ENCODE results near the gene RGSL1.

DNA sequence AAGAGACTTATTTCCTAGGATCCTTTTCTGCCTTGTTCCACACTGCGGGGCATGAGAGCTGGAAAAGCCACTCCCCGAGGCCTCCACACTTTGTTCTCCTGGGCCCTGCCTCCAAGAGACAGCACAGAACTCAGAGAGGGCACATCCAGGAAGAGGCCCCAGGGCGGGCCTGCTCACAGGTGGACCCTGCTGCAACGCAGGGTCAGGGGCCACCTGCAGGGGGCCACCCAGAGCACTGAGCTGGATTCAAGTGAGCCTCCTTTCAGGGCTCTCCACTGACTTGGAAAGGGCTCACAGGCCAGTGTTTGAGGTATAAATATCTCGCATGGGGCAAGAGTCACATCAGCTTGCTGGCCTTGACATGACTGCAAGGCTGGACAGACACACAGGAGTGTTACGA is 149.4 kb downstream of the RGSL1 start:
- TF ChIP-seq, protein P1, sequence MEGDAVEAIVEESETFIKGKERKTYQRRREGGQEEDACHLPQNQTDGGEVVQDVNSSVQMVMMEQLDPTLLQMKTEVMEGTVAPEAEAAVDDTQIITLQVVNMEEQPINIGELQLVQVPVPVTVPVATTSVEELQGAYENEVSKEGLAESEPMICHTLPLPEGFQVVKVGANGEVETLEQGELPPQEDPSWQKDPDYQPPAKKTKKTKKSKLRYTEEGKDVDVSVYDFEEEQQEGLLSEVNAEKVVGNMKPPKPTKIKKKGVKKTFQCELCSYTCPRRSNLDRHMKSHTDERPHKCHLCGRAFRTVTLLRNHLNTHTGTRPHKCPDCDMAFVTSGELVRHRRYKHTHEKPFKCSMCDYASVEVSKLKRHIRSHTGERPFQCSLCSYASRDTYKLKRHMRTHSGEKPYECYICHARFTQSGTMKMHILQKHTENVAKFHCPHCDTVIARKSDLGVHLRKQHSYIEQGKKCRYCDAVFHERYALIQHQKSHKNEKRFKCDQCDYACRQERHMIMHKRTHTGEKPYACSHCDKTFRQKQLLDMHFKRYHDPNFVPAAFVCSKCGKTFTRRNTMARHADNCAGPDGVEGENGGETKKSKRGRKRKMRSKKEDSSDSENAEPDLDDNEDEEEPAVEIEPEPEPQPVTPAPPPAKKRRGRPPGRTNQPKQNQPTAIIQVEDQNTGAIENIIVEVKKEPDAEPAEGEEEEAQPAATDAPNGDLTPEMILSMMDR (conservative IDR thresholded peaks at IDR 0.05; ENCODE audit: low read length): peak; percentile 72
- no peak for TF ChIP-seq EZH2phosphoT487 (IDR thresholded peaks at IDR 0.05; ENCODE audit: borderline replicate concordance, low read depth, low read length)

Measured in OCI-LY7 (cell line).